ENCODE results near the gene ZFYVE28.

ZFYVE28 gene

DNA sequence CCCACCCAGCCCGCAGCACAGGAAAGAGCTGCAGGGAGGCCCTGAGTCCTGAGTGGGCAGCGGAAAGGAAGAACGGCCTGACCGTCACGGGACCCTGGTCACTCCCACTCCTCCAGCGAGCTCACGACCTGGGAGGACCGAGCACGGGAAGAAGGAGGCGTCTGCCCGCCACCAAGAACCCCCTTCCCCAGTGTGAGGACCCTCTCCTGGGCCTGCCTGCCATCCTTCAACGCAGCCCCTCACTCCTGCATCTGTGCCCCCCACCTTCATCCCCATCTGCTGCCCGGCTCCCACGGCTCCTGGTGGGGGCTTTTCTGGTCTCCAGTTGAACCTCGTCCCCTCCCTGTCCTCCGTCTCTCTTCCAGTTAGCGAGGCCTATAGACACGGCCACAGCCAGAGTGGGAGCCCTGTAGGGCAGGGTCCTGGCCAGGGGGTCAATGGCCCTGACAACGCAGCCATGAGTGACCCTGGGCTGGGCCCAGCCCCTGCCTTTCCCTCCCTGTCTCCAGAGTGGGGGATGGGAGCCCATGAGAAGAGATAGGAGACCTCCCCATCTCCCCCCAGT is 115.2 kb downstream of the ZFYVE28 start:
- Histone ChIP-seq H3K4me1 (ENCODE audit: control extremely low read depth in 1 of 4, control insufficient read depth in 4 of 4, insufficient read depth in 4 of 4, low read length in 3 of 4) (no peaks in the 10 kb centered on the region), H3K27me3 (replicated peaks in 2 of 5; ENCODE audit: control insufficient read depth in 4 of 5, insufficient read depth in 5 of 5, low read length in 4 of 5) (peaks cover 0 to 2% (median 0%) of the 10 kb centered on the region in 5 experiments), H3K4me3 (ENCODE audit: control insufficient read depth in 1 of 7, extremely low read depth in 1 of 7, insufficient read depth in 4 of 7, low read depth in 2 of 7, low read length in 6 of 7) (no peak overlapping the region), H3K36me3 (ENCODE audit: control insufficient read depth in 4 of 4, insufficient read depth in 4 of 4, low read length in 3 of 4) (no peaks in the 10 kb centered on the region), H3K27ac (ENCODE audit: insufficient read depth in 1 of 2, low read depth in 1 of 2, low read length in 2 of 2, poor library complexity in 1 of 2, severe bottlenecking in 2 of 2) (no peak overlapping the region), H3K9me3 (ENCODE audit: control extremely low read depth in 1 of 5, control insufficient read depth in 4 of 5, insufficient read depth in 2 of 5, low read depth in 1 of 5, low read length in 4 of 5) (peaks cover 0 to 15% (median 2%) of the 10 kb centered on the region in 5 experiments)
- CTCF ChIA-PET: interaction anchor here (1.1 kb wide), 1 partner anchor 29 kb away, joined by 3 read pairs; no protein-coding TSS in a partner anchor
- WGBS (ENCODE audit: insufficient coverage): 94% methylated on average over 16 of the region's 19 CpGs
- DNase-seq: no peak
- POLR2A ChIA-PET: no interaction called here

DNA sequence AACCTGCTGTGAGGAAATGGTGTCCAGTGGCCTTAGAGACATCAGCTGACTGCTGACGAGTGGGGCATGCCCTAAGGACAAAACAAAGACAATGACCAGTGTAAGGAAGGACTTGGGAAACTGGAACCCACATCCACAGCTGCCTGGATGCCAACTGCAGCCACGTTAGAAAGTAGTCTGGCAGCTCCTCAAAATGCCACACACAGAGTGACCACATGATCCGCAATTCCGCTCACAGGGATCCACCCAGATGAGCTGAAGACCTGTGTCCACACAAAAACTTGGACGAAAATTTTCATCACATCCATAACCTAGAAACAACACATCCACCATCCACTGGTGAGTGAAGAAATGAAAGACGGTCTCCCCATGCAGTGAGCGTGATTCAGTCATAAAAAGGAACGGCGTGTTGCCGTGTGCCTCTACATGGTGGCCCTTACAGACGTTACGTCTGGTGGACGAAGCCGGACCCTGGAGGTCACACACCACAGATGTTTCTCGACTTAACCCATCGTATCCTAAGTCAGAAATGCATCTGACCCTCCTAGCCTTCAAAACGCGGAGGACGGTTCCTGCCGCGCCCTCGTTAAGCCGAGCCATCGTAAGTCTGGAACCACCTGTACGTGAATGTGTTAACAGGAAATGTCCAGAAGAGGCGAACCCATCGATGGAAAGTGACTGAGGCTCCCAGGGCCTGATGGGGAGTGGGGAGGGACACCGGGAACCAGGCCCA is 115.9 kb downstream of the ZFYVE28 start:
- H3K27ac ChIP-seq (ENCODE audit: insufficient read depth in 1 of 2, low read depth in 1 of 2, low read length in 2 of 2, poor library complexity in 1 of 2, severe bottlenecking in 2 of 2): no peak overlapping the region
- ChIA-PET CTCF (interaction anchor here (1.1 kb wide), 1 partner anchor 29 kb away, joined by 3 read pairs; no protein-coding TSS in a partner anchor), POLR2A (interaction anchor here (1.0 kb wide), 1 partner anchor 12 kb away, joined by 4 read pairs; no protein-coding TSS in a partner anchor)
- H3K9me3 ChIP-seq (ENCODE audit: control extremely low read depth in 1 of 5, control insufficient read depth in 4 of 5, insufficient read depth in 2 of 5, low read depth in 1 of 5, low read length in 4 of 5): peaks cover 0 to 14% (median 2%) of the 10 kb centered on the region in 5 experiments
- 96% methylated on average over 26 of the region's 28 CpGs for WGBS (ENCODE audit: insufficient coverage)
- peak in 1 of 3 donors; percentile 19 for DNase-seq
- no peaks in the 10 kb centered on the region for H3K36me3 ChIP-seq (ENCODE audit: control insufficient read depth in 4 of 4, insufficient read depth in 4 of 4, low read length in 3 of 4)
- H3K4me3 ChIP-seq (ENCODE audit: control insufficient read depth in 1 of 7, extremely low read depth in 1 of 7, insufficient read depth in 4 of 7, low read depth in 2 of 7, low read length in 6 of 7): no peak overlapping the region
- H3K4me1 ChIP-seq (ENCODE audit: control extremely low read depth in 1 of 4, control insufficient read depth in 4 of 4, insufficient read depth in 4 of 4, low read length in 3 of 4): no peaks in the 10 kb centered on the region
- H3K27me3 ChIP-seq (replicated peaks in 2 of 5; ENCODE audit: control insufficient read depth in 4 of 5, insufficient read depth in 5 of 5, low read length in 4 of 5): no peaks in the 10 kb centered on the region

DNA sequence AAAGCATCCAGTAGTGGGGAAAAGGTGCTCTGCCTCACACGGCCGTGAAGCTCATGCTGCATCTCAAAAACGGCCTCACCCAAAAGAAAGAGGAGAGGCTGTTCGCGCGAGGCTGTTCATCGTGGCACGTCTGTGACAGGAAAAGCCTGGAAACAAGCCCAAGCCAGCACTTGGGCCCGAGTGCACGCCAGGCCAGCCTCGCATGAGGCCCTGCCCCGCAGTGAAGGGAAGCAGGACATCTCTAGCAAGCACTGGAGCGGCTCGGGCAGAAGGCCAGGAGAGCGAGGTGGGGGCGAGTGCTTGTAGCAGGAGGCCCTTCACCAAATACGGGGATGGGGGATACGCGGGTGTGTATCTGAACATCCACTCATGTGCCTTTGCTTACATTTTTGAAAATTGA is 116.6 kb downstream of the ZFYVE28 start:
- CTCF ChIA-PET: interaction anchor here (1.1 to 1.2 kb wide), 2 partner anchors 27 to 30 kb away, joined by 3 read pairs; no protein-coding TSS in a partner anchor
- H3K4me3 ChIP-seq (ENCODE audit: control insufficient read depth in 1 of 7, extremely low read depth in 1 of 7, insufficient read depth in 4 of 7, low read depth in 2 of 7, low read length in 6 of 7): no peak overlapping the region
- H3K27me3 ChIP-seq (replicated peaks in 2 of 5; ENCODE audit: control insufficient read depth in 4 of 5, insufficient read depth in 5 of 5, low read length in 4 of 5): peaks cover 0 to 2% (median 0%) of the 10 kb centered on the region in 5 experiments
- WGBS (ENCODE audit: insufficient coverage): 95% methylated on average over 13 of the region's 19 CpGs
- H3K27ac ChIP-seq (ENCODE audit: insufficient read depth in 1 of 2, low read depth in 1 of 2, low read length in 2 of 2, poor library complexity in 1 of 2, severe bottlenecking in 2 of 2): no peak overlapping the region
- peaks cover 0 to 11% (median 2%) of the 10 kb centered on the region in 5 experiments for H3K9me3 ChIP-seq (ENCODE audit: control extremely low read depth in 1 of 5, control insufficient read depth in 4 of 5, insufficient read depth in 2 of 5, low read depth in 1 of 5, low read length in 4 of 5)
- DNase-seq: no peak
- POLR2A ChIA-PET: interaction anchor here (1.0 kb wide), 1 partner anchor 11 kb away, joined by 4 read pairs; no protein-coding TSS in a partner anchor
- H3K36me3 ChIP-seq (ENCODE audit: control insufficient read depth in 4 of 4, insufficient read depth in 4 of 4, low read length in 3 of 4): no peaks in the 10 kb centered on the region
- H3K4me1 ChIP-seq (ENCODE audit: control extremely low read depth in 1 of 4, control insufficient read depth in 4 of 4, insufficient read depth in 4 of 4, low read length in 3 of 4): no peaks in the 10 kb centered on the region

DNA sequence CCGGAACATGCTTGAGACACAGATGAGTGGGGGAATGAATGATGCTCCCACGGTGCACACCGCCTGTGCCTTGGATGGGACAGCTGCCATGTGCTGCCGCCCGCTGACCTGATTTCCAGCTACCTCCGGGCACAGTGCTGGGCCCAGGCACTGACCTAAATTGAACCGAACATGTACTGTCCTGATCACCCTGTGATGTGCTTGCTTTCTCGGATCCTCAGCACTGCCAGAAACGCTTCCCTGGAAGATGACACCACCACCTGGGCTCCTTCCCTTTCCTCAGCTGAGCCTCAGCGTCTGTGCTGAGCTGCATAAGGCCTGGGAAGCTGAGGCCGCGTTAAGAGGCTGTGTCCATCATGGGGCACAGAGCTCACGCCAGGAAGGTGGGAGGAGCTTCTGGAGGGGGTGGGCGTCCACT is 117.2 kb downstream of the ZFYVE28 start:
- POLR2A ChIA-PET: no interaction called here
- H3K9me3 ChIP-seq (ENCODE audit: control extremely low read depth in 1 of 5, control insufficient read depth in 4 of 5, insufficient read depth in 2 of 5, low read depth in 1 of 5, low read length in 4 of 5): peaks cover 0 to 8% (median 2%) of the 10 kb centered on the region in 5 experiments
- 98% methylated on average over 10 of the region's 14 CpGs for WGBS (ENCODE audit: insufficient coverage)
- H3K4me3 ChIP-seq (ENCODE audit: control insufficient read depth in 1 of 7, extremely low read depth in 1 of 7, insufficient read depth in 4 of 7, low read depth in 2 of 7, low read length in 6 of 7): no peak overlapping the region
- no peaks in the 10 kb centered on the region for H3K36me3 ChIP-seq (ENCODE audit: control insufficient read depth in 4 of 4, insufficient read depth in 4 of 4, low read length in 3 of 4)
- no peak for DNase-seq
- peaks cover 0 to 3% (median 0%) of the 10 kb centered on the region in 5 experiments for H3K27me3 ChIP-seq (replicated peaks in 2 of 5; ENCODE audit: control insufficient read depth in 4 of 5, insufficient read depth in 5 of 5, low read length in 4 of 5)
- no peaks in the 10 kb centered on the region for H3K4me1 ChIP-seq (ENCODE audit: control extremely low read depth in 1 of 4, control insufficient read depth in 4 of 4, insufficient read depth in 4 of 4, low read length in 3 of 4)
- CTCF ChIA-PET: interaction anchor here (1.2 kb wide), 1 partner anchor 27 kb away, joined by 3 read pairs; no protein-coding TSS in a partner anchor
- H3K27ac ChIP-seq (ENCODE audit: insufficient read depth in 1 of 2, low read depth in 1 of 2, low read length in 2 of 2, poor library complexity in 1 of 2, severe bottlenecking in 2 of 2): no peak overlapping the region

DNA sequence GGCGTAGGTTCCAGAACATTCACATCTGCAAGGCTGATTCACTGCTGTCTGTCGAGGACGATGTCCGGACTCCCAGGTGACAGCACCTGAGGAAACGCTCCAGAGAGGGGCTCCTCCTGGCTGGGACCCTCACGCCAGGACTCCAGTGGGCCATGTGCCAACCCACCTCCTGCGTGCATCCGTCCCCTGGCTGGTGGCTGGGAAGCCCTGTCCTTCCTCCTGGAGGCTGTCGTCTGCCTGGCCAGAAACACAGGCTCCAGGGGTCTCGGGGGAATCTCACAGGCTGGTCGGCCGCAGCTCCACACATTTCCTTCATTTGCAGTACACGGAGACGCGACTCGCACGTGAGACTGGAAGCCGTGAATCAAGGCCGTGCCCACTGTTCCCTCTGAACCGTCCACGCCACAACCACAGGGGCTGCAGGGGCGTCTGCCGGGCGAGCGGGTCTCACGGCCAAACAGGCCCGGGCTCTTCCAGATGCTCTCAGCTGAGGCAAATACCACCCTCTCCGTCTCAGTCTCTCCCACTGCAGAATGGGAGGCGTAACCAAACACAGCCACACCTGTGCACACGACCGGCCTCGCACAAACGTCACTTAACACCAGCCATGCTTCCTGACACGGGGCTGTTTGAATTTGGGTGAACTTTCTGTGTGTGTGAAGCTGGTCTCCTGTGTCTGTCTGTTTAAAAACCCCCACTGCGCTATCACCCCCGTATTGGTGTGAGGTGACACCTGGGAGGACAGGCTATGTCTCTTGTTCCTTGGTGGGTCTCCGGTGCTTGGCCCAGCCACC is 117.8 kb downstream of the ZFYVE28 start:
- ChIA-PET CTCF (interaction anchor here (1.2 kb wide), 1 partner anchor 28 kb away, joined by 3 read pairs; no protein-coding TSS in a partner anchor), POLR2A (no interaction called here)
- WGBS (ENCODE audit: insufficient coverage): 98% methylated on average over 33 of the region's 37 CpGs

DNA sequence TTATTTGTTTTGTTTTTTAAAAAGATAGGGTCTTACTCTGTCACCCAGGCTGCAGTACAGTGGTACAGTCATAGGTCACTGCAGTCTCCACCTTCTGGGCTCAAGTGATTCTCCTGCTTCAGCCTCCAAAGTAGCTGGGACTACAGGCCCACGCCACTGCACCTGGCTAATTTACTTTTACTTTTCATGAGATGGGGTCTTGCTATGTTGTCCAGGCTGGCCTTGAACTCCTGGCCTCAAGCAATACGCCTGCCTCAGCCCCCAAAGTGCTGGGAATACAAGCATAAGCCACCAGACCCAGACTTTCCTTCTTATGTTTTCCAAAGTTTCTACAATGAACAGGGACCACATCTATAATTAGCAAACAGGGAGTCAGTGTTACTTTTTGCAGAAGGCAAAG is 118.7 kb downstream of the ZFYVE28 start:
- H3K9me3 ChIP-seq (ENCODE audit: control extremely low read depth in 1 of 5, control insufficient read depth in 4 of 5, insufficient read depth in 2 of 5, low read depth in 1 of 5, low read length in 4 of 5): peaks cover 0 to 8% (median 2%) of the 10 kb centered on the region in 5 experiments
- H3K4me3 ChIP-seq (ENCODE audit: control insufficient read depth in 1 of 7, extremely low read depth in 1 of 7, insufficient read depth in 4 of 7, low read depth in 2 of 7, low read length in 6 of 7): no peak overlapping the region
- H3K4me1 ChIP-seq (ENCODE audit: control extremely low read depth in 1 of 4, control insufficient read depth in 4 of 4, insufficient read depth in 4 of 4, low read length in 3 of 4): peaks cover 0 to 9% (median 7%) of the 10 kb centered on the region in 4 experiments
- H3K27me3 ChIP-seq (replicated peaks in 2 of 5; ENCODE audit: control insufficient read depth in 4 of 5, insufficient read depth in 5 of 5, low read length in 4 of 5): peaks cover 0 to 3% (median 0%) of the 10 kb centered on the region in 5 experiments
- WGBS (ENCODE audit: insufficient coverage): 100% methylated on average over 2 of the region's 2 CpGs
- ChIA-PET CTCF (no interaction called here), POLR2A (no interaction called here)
- no peak for DNase-seq
- no peak overlapping the region for H3K27ac ChIP-seq (ENCODE audit: insufficient read depth in 1 of 2, low read depth in 1 of 2, low read length in 2 of 2, poor library complexity in 1 of 2, severe bottlenecking in 2 of 2)
- H3K36me3 ChIP-seq (ENCODE audit: control insufficient read depth in 4 of 4, insufficient read depth in 4 of 4, low read length in 3 of 4): no peaks in the 10 kb centered on the region

More for the DNA sequence above, 117.8 kb downstream of the ZFYVE28 start:
- no peaks in the 10 kb centered on the region for H3K36me3 ChIP-seq (ENCODE audit: control insufficient read depth in 4 of 4, insufficient read depth in 4 of 4, low read length in 3 of 4)
- peaks cover 0 to 5% (median 1%) of the 10 kb centered on the region in 4 experiments for H3K4me1 ChIP-seq (ENCODE audit: control extremely low read depth in 1 of 4, control insufficient read depth in 4 of 4, insufficient read depth in 4 of 4, low read length in 3 of 4)
- H3K27me3 ChIP-seq (replicated peaks in 2 of 5; ENCODE audit: control insufficient read depth in 4 of 5, insufficient read depth in 5 of 5, low read length in 4 of 5): peaks cover 0 to 3% (median 0%) of the 10 kb centered on the region in 5 experiments
- no peak for DNase-seq
- H3K27ac ChIP-seq (ENCODE audit: insufficient read depth in 1 of 2, low read depth in 1 of 2, low read length in 2 of 2, poor library complexity in 1 of 2, severe bottlenecking in 2 of 2): no peak overlapping the region
- no peak overlapping the region for H3K4me3 ChIP-seq (ENCODE audit: control insufficient read depth in 1 of 7, extremely low read depth in 1 of 7, insufficient read depth in 4 of 7, low read depth in 2 of 7, low read length in 6 of 7)
- peaks cover 0 to 8% (median 2%) of the 10 kb centered on the region in 5 experiments for H3K9me3 ChIP-seq (ENCODE audit: control extremely low read depth in 1 of 5, control insufficient read depth in 4 of 5, insufficient read depth in 2 of 5, low read depth in 1 of 5, low read length in 4 of 5)
